ENCODE measurements around the gene DPP10.

Gene DPP10

DNA sequence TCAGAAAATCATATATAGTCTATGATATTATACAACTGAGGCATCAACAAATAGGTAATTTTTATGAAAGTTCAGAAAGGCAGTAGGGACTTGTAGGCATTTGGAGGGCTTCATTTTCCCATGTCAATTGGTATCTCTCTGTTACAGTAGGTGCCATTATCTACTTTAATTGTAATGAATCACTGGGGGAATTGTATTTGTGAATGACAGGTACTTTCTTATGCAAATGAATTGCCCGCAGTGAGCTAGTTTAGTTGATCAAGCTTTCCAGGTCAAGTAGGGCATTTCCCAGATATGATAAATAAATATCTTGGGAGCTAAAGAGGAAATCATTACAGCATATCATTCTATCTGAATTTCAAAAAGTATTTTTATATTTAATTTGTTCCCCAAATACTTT is 1116.3 kb downstream of the DPP10 start:
- Histone ChIP-seq H3K36me3 (ENCODE audit: control insufficient read depth, insufficient read depth, low read length) (no peaks in the 10 kb centered on the region), H3K27ac (ENCODE audit: low read depth, low read length) (no peak overlapping the region), H3K4me1 (ENCODE audit: control insufficient read depth, insufficient read depth, low read length) (no peaks in the 10 kb centered on the region), H3K27me3 (ENCODE audit: control insufficient read depth, insufficient read depth, low read length) (no peaks in the 10 kb centered on the region), H3K9ac (ENCODE audit: low read length) (no peak overlapping the region), H3K4me3 (ENCODE audit: low read length) (no peak overlapping the region)

DNA sequence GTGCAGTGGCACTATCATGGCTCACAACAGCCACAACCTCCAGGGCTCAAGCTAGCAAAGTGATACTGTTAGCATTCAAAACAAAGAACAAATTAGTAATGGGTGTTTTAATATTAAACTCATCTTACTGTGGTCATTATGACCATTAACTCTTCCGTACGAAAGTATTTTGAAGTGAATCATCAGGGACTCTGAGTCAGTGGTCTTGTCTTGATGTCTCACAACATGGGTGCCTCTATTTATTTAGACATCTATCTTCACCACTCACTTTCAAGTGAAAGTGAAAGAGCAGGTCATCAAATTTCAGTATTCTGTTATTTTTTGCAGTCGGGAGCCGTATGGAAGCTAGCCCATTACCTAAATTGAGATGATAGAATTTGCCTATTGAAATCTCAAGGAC is 1118.2 kb downstream of the DPP10 start:
- no peak overlapping the region for H3K27ac ChIP-seq (ENCODE audit: low read depth, low read length)
- no peaks in the 10 kb centered on the region for H3K36me3 ChIP-seq (ENCODE audit: control insufficient read depth, insufficient read depth, low read length)
- H3K27me3 ChIP-seq (ENCODE audit: control insufficient read depth, insufficient read depth, low read length): no peaks in the 10 kb centered on the region
- H3K4me1 ChIP-seq (ENCODE audit: control insufficient read depth, insufficient read depth, low read length): no peaks in the 10 kb centered on the region
- no peak overlapping the region for H3K9ac ChIP-seq (ENCODE audit: low read length)
- H3K4me3 ChIP-seq (ENCODE audit: low read length): no peak overlapping the region

DNA sequence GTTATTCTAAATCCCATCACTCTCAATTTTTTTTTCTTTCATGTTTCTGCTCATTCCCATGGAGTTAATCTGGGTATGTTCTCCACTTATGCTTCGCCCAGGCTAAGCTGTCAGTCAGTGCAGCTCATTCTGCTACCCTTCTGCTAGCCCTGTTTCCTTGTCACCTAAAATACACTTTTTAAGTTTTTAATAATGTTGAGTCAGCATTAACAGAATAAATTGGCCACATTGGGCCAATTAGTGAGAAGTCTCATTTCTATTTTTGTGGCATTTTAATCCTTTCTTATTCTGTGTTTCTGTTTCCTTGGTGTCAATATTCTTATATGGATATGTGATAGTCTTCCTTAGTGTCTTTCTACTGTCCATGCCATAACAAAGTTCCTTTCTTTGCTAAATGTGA is 1126.2 kb downstream of the DPP10 start:
- no peak overlapping the region for H3K9ac ChIP-seq (ENCODE audit: low read length)
- no peaks in the 10 kb centered on the region for H3K36me3 ChIP-seq (ENCODE audit: control insufficient read depth, insufficient read depth, low read length)
- no peaks in the 10 kb centered on the region for H3K4me1 ChIP-seq (ENCODE audit: control insufficient read depth, insufficient read depth, low read length)
- no peak overlapping the region for H3K4me3 ChIP-seq (ENCODE audit: low read length)
- H3K27me3 ChIP-seq (ENCODE audit: control insufficient read depth, insufficient read depth, low read length): no peaks in the 10 kb centered on the region
- no peak overlapping the region for H3K27ac ChIP-seq (ENCODE audit: low read depth, low read length)

DNA sequence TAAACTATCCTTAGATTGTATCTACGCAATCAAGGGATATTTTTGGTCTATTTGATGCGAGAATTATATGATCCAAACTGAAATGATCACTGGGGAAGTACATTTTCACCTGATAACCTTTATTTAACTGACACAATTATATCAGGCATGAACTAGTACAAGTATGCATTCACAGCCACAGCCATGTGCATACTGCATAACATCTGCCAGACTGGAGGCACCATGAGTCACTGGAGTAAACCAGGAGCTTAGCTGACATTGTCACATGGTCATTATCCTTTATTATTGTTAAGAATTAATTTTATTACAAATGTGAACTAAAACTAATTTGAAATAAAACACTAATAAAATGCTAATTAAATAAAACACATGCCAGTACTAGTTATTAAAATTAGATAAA is 1127.1 kb downstream of the DPP10 start:
- no peaks in the 10 kb centered on the region for H3K36me3 ChIP-seq (ENCODE audit: control insufficient read depth, insufficient read depth, low read length)
- no peaks in the 10 kb centered on the region for H3K27me3 ChIP-seq (ENCODE audit: control insufficient read depth, insufficient read depth, low read length)
- H3K4me3 ChIP-seq (ENCODE audit: low read length): no peak overlapping the region
- H3K27ac ChIP-seq (ENCODE audit: low read depth, low read length): no peak overlapping the region
- H3K4me1 ChIP-seq (ENCODE audit: control insufficient read depth, insufficient read depth, low read length): no peaks in the 10 kb centered on the region
- no peak overlapping the region for H3K9ac ChIP-seq (ENCODE audit: low read length)

DNA sequence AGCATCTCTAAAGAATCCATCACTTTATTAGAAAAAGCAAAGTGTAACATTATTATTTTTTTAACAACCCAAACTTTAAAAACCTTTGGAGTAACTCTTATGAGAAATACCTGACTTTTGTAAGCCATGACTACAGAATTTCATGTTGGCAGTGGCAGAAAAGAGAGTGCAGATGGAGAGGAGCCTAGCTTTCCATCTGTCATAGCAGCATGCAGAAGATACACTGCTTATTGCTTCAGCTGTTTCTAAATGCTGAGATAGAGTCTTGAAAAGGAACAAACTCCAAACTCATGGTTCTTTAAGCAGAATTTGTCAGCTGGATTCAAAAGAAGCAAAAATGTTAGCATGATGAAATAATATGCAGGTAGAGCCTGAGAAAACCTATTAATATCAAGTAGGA is 1130.3 kb downstream of the DPP10 start:
- no peak overlapping the region for H3K4me3 ChIP-seq (ENCODE audit: low read length)
- H3K27me3 ChIP-seq (ENCODE audit: control insufficient read depth, insufficient read depth, low read length): no peaks in the 10 kb centered on the region

DNA sequence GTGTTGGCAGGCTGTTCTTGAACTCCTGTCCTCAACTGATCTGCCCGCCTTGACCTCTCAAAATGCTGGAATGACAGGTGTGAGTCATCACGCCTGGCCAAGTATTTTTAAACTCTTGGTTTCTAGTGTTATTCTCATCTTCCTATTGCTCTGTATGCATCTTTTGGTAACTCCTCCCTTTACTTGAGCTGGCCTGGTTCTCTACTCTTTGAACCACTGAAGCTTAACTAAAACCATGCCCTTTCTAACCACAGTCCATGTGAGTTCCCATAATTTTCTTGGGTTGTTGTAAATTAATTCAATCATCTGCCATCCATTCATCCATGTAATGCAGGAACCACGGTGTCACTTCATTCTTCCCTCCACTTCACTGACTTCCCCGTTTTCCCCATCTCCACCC is 1131.3 kb downstream of the DPP10 start:
- no peaks in the 10 kb centered on the region for H3K4me1 ChIP-seq (ENCODE audit: control insufficient read depth, insufficient read depth, low read length)
- H3K36me3 ChIP-seq (ENCODE audit: control insufficient read depth, insufficient read depth, low read length): no peaks in the 10 kb centered on the region
- H3K4me3 ChIP-seq (ENCODE audit: low read length): no peak overlapping the region
- H3K27ac ChIP-seq (ENCODE audit: low read depth, low read length): no peak overlapping the region
- H3K9ac ChIP-seq (ENCODE audit: low read length): no peak overlapping the region
- no peaks in the 10 kb centered on the region for H3K27me3 ChIP-seq (ENCODE audit: control insufficient read depth, insufficient read depth, low read length)

More for the DNA sequence above, 1130.3 kb downstream of the DPP10 start:
- H3K9ac ChIP-seq (ENCODE audit: low read length): no peak overlapping the region
- no peaks in the 10 kb centered on the region for H3K4me1 ChIP-seq (ENCODE audit: control insufficient read depth, insufficient read depth, low read length)
- H3K36me3 ChIP-seq (ENCODE audit: control insufficient read depth, insufficient read depth, low read length): no peaks in the 10 kb centered on the region
- no peak overlapping the region for H3K27ac ChIP-seq (ENCODE audit: low read depth, low read length)

DNA sequence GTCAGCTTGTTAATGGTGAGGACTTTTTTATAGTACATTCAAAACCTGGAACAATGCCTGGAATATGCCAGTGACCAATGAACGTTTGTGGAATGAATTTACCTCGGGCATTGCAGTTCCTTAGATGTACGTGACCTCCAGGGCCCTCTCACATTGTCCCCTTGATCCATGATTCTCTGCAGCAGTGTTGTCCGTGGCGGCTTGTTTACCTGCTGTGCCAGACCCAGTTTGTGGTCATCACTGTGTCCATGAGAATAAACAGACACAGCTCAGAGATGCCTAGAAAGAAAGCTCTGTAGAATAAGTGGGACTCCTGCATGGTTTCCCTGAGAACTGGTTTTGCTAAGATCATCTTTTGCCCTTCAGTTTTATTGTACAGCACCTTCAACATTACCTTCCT is 1132.2 kb downstream of the DPP10 start:
- no peaks in the 10 kb centered on the region for H3K27me3 ChIP-seq (ENCODE audit: control insufficient read depth, insufficient read depth, low read length)
- H3K27ac ChIP-seq (ENCODE audit: low read depth, low read length): no peak overlapping the region
- H3K36me3 ChIP-seq (ENCODE audit: control insufficient read depth, insufficient read depth, low read length): no peaks in the 10 kb centered on the region
- H3K4me3 ChIP-seq (ENCODE audit: low read length): no peak overlapping the region
- H3K9ac ChIP-seq (ENCODE audit: low read length): no peak overlapping the region
- H3K4me1 ChIP-seq (ENCODE audit: control insufficient read depth, insufficient read depth, low read length): no peaks in the 10 kb centered on the region

DNA sequence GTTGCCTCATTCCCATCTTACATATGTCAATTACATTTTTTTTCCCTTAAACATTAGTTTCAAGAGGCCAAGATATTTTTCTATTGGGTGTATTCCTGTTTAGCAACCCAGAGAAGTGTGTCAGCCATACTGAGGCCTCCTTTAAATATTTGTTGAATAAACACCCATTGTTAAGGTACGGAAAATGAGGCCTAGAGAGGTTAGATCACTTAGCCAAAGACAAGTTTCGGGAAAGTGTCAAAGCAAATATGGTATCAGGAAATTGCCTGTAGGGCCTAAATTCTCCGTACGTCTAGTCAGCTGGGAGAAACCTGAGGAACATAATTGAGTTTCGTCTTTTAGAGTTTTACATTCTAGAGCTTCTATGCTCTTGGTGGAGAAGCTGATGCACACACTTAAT is 1138.3 kb downstream of the DPP10 start:
- Histone ChIP-seq H3K27ac (ENCODE audit: low read depth, low read length) (no peak overlapping the region), H3K4me1 (ENCODE audit: control insufficient read depth, insufficient read depth, low read length) (no peaks in the 10 kb centered on the region), H3K36me3 (ENCODE audit: control insufficient read depth, insufficient read depth, low read length) (no peaks in the 10 kb centered on the region), H3K4me3 (ENCODE audit: low read length) (no peak overlapping the region), H3K9ac (ENCODE audit: low read length) (no peak overlapping the region), H3K27me3 (ENCODE audit: control insufficient read depth, insufficient read depth, low read length) (no peaks in the 10 kb centered on the region)

DNA sequence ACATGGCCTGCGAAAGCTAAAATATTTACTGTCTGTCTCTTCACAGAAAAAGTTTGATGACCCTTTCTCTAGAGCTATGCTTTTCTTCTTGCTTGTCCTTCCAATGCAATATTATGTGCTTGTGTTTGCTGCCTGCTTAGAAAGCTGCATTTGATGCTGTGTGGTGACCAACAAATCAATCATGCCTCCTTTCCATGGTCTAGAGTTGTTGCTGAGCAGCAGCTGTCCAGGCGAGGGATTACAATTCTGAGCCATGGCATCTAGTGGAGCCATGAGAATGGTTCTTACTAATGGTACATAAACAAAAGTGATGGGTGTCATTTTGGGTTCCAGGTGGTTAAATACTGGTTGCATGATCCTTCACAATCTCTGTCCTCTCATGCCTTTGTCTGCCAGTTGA is 1142.1 kb downstream of the DPP10 start:
- Histone ChIP-seq H3K36me3 (ENCODE audit: control insufficient read depth, insufficient read depth, low read length) (no peaks in the 10 kb centered on the region), H3K27ac (ENCODE audit: low read depth, low read length) (no peak overlapping the region), H3K4me3 (ENCODE audit: low read length) (no peak overlapping the region), H3K4me1 (ENCODE audit: control insufficient read depth, insufficient read depth, low read length) (no peaks in the 10 kb centered on the region), H3K9ac (ENCODE audit: low read length) (no peak overlapping the region), H3K27me3 (ENCODE audit: control insufficient read depth, insufficient read depth, low read length) (no peaks in the 10 kb centered on the region)

DNA sequence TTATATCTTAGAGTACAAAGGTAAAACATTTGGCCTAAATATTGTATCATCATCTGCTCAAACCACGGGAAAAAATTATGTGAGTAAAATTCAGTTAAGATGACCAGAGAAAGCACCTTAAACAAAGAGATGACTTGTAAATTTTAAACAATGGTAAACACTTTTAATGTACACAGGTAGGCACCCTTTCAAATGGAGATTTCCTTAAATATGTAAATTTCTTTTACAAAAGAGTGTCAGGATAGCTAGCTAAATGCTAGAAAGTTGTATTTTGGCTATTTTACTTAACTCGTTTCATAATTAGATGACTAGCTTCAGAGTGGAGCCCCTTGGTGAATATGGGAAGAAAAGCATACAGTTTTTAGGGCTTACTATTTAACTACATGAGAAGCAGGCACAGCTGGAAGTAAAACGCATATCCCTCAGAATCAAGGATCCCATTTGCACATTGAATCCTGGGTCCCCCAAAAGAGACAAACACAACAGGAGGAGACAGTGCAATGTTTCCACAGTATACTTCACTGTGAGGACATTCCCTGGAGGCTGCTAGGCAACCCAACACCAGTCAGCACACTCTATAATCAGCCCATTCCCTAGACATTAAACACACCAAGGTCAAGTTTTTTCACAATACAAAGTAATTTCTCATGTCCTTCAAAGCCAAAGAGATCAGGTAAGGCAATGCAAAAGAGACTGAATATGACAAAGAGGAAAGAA is 1154.4 kb downstream of the DPP10 start:
- H3K9ac ChIP-seq (ENCODE audit: low read length): no peak overlapping the region
- H3K27ac ChIP-seq (ENCODE audit: low read depth, low read length): no peak overlapping the region
- H3K4me1 ChIP-seq (ENCODE audit: control insufficient read depth, insufficient read depth, low read length): no peaks in the 10 kb centered on the region
- H3K27me3 ChIP-seq (ENCODE audit: control insufficient read depth, insufficient read depth, low read length): no peaks in the 10 kb centered on the region
- no peak overlapping the region for H3K4me3 ChIP-seq (ENCODE audit: low read length)
- H3K36me3 ChIP-seq (ENCODE audit: control insufficient read depth, insufficient read depth, low read length): no peaks in the 10 kb centered on the region

DNA sequence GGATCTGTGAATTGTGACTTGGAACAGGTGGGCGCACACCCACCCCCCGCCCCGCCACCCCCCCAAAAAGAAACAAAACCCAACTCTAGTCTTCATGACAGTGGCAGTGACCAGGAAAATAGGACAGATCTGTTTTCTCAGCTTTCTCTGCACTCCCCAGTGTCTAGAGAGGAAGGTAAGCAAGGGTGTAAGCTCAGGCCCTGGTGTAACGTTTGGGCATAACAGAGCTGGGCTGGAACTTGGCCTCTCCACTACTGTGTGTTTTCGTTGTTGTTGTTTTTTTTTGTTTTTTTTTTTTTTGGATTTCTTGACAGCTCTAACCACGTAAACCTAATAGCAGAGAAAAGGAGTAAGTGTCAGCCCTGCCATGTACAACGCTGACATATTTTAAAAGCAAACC is 1160.8 kb downstream of the DPP10 start:
- H3K36me3 ChIP-seq (ENCODE audit: control insufficient read depth, insufficient read depth, low read length): no peaks in the 10 kb centered on the region
- H3K27me3 ChIP-seq (ENCODE audit: control insufficient read depth, insufficient read depth, low read length): no peaks in the 10 kb centered on the region
- H3K4me3 ChIP-seq (ENCODE audit: low read length): no peak overlapping the region
- H3K4me1 ChIP-seq (ENCODE audit: control insufficient read depth, insufficient read depth, low read length): no peaks in the 10 kb centered on the region
- H3K27ac ChIP-seq (ENCODE audit: low read depth, low read length): no peak overlapping the region
- H3K9ac ChIP-seq (ENCODE audit: low read length): no peak overlapping the region

DNA sequence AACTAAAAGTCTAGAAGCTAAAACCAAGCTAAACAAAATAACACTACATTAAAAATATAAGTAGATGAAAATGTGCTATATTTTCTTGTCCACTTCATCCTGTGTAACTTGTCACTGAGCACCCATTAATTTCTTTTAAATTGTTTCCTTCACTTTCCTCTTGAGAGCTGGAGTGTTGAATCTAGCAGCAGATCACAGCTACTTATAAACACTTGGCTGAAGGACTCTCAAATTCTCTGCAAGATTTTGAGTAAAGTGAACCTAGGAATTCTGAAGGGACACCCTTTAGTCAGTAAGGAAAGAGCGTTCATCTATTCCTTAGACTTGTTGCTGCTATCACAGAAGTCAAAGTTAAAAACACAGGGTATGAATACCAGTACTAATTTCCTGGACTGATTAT is 1163.9 kb downstream of the DPP10 start:
- Histone ChIP-seq H3K27me3 (ENCODE audit: control insufficient read depth, insufficient read depth, low read length) (no peaks in the 10 kb centered on the region), H3K27ac (ENCODE audit: low read depth, low read length) (no peak overlapping the region)

DNA sequence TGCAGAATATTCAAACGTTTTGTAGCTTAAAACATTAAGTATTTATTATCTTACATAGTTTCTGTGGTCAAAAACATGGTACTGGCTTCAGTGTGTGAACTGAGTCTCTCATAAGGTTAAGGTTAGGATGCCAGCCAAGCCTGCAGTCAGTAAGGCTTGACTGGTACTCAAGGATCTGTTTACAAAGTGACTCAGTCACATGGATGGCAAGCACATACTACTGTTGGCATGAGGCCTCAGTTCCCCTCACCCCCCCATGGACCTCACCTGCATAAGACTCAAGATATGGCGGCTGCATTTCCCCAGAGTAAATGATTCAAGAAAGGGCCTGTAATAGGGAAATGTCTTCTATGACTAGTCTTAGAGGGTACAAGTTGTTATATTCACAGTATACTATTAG is 1167.5 kb downstream of the DPP10 start:
- Histone ChIP-seq H3K4me1 (ENCODE audit: control insufficient read depth, insufficient read depth, low read length) (no peaks in the 10 kb centered on the region), H3K36me3 (ENCODE audit: control insufficient read depth, insufficient read depth, low read length) (no peaks in the 10 kb centered on the region), H3K27me3 (ENCODE audit: control insufficient read depth, insufficient read depth, low read length) (no peaks in the 10 kb centered on the region), H3K27ac (ENCODE audit: low read depth, low read length) (no peak overlapping the region), H3K4me3 (ENCODE audit: low read length) (no peak overlapping the region), H3K9ac (ENCODE audit: low read length) (no peak overlapping the region)

More for the DNA sequence above, 1163.9 kb downstream of the DPP10 start:
- Histone ChIP-seq H3K9ac (ENCODE audit: low read length) (no peak overlapping the region), H3K4me1 (ENCODE audit: control insufficient read depth, insufficient read depth, low read length) (no peaks in the 10 kb centered on the region), H3K36me3 (ENCODE audit: control insufficient read depth, insufficient read depth, low read length) (no peaks in the 10 kb centered on the region), H3K4me3 (ENCODE audit: low read length) (no peak overlapping the region)

Measured in rectal smooth muscle tissue (tissue), 1 donor.